ENCODE data around the gene UNC119B.

Gene UNC119B

DNA sequence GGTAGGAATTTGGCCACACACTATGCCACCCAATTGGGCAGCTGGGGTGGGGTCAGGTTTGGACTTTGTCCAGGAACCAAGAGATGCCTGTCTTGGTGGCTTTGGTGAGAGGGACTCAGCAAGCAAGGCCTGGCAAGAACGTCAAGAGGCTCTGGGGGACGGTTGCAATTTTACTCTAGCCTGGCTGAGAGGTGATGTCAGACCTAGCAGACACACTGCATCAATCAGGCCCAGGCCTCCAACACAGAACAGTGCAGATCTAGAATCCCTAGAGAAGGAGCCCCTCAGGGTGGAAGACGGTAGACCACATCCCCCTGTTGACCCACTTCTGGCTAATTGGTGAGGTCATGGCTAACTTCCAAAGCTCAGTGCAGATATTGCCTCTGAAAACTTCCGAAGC lies 1.6 kb upstream of the UNC119B start:
- TF ChIP-seq, protein P1, sequence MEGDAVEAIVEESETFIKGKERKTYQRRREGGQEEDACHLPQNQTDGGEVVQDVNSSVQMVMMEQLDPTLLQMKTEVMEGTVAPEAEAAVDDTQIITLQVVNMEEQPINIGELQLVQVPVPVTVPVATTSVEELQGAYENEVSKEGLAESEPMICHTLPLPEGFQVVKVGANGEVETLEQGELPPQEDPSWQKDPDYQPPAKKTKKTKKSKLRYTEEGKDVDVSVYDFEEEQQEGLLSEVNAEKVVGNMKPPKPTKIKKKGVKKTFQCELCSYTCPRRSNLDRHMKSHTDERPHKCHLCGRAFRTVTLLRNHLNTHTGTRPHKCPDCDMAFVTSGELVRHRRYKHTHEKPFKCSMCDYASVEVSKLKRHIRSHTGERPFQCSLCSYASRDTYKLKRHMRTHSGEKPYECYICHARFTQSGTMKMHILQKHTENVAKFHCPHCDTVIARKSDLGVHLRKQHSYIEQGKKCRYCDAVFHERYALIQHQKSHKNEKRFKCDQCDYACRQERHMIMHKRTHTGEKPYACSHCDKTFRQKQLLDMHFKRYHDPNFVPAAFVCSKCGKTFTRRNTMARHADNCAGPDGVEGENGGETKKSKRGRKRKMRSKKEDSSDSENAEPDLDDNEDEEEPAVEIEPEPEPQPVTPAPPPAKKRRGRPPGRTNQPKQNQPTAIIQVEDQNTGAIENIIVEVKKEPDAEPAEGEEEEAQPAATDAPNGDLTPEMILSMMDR (IDR thresholded peaks at IDR 0.05; ENCODE audit: insufficient read depth, low read length, missing control alignments): no peak
- ChIA-PET POLR2A (no interaction called here), CTCF (interaction anchor here (1.2 to 4.4 kb wide), 3 partner anchors 18 to 126 kb away, joined by 3 to 48 read pairs (median 3); no protein-coding TSS in a partner anchor)
- no peak for DNase-seq (ENCODE audit: low read depth, low spot score)
- H3K4me3 ChIP-seq (ENCODE audit: low read depth, low read length): no peak overlapping the region

DNA sequence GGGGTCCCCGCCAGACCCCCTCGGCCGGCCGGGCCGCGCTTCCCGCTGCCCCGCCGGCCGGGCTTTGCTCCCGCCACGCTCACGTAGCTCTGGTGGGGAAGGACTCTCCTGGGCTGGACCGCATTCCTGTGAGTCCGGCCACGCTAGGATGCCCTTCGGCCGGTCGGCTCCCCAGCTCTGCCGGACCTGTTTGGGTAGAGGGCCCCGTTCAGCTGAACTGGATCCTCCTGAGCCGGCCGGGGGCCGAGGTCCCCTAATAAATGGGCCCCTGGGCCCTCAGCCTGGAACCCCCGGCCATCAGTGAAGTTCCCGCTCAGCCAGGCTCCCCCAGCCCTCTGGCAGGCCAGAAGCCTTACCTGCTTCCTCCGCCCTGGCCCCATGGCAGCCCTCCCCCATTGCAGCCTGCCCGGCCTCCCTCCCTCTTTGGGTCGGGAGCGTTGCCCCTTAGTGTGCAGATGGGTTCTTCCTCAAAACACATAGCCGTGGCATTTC lies 593 bp downstream of the UNC119B start:
- H3K4me3 ChIP-seq (ENCODE audit: low read depth, low read length): peak overlapping the region; percentile 75
- TF ChIP-seq, protein P1 (IDR thresholded peaks at IDR 0.05; ENCODE audit: insufficient read depth, low read length, missing control alignments): no peak
- ChIA-PET CTCF (interaction anchor here (1.0 to 4.4 kb wide), 8 partner anchors 10 to 261 kb away, joined by 3 to 48 read pairs (median 15); partner anchors contain the start of gene POP5), POLR2A (interaction anchor here (2.3 kb wide), 1 partner anchor 9 kb away, joined by 10 read pairs; no protein-coding TSS in a partner anchor)
- DNase-seq (ENCODE audit: low read depth, low spot score): no peak

DNA sequence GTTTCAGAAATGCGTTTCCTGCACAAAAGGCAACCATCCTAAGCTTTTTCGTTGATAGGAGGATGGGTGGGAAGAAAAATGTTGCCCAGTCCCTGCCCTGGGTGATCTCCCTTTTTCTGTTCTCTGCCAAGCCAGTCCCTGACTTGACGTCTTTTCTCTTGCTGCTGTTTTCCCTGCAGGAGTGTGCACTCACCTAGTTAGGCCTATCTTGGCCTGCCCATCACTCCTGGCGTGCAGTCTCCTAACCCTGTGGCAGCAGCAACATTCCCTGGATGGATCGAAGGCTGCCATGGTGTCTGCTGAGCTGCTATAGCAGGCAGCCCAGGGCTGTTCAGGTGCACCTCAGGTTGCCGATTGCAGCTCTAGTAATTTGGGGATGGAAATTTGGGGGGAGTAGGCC lies 1.2 kb downstream of the UNC119B start:
- H3K4me3 ChIP-seq (ENCODE audit: low read depth, low read length): peak overlapping the region; percentile 75
- DNase-seq (ENCODE audit: low read depth, low spot score): no peak
- POLR2A ChIA-PET: interaction anchor here (2.3 kb wide), 1 partner anchor 9 kb away, joined by 10 read pairs; no protein-coding TSS in a partner anchor
- TF ChIP-seq, protein P1 (IDR thresholded peaks at IDR 0.05; ENCODE audit: insufficient read depth, low read length, missing control alignments): no peak
- CTCF ChIA-PET: interaction anchor here (0.6 to 4.4 kb wide), 11 partner anchors 9 to 260 kb away, joined by 3 to 48 read pairs (median 5); partner anchors contain the start of gene POP5

DNA sequence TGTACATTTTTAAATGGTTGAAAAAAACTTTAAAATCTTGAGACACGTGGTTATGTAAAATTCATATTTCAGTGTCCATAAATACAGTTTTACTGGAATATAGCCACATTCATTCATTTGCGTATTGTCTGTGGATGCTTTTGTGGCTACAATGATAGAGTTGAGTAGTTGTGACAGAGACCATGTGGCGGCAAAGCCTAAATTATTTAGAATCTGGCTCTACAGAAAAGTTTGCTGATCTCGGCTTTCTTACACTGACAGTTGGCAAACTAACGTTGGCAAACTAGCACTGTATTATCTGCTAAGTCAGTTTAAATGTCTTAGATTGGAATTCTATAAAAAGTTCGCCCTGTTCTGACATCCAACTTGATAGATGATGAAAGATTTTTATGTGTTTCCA lies 2.4 kb downstream of the UNC119B start:
- ChIA-PET CTCF (interaction anchor here (0.6 to 4.4 kb wide), 8 partner anchors 8 to 259 kb away, joined by 3 to 48 read pairs (median 15); partner anchors contain the start of gene POP5), POLR2A (no interaction called here)

DNA sequence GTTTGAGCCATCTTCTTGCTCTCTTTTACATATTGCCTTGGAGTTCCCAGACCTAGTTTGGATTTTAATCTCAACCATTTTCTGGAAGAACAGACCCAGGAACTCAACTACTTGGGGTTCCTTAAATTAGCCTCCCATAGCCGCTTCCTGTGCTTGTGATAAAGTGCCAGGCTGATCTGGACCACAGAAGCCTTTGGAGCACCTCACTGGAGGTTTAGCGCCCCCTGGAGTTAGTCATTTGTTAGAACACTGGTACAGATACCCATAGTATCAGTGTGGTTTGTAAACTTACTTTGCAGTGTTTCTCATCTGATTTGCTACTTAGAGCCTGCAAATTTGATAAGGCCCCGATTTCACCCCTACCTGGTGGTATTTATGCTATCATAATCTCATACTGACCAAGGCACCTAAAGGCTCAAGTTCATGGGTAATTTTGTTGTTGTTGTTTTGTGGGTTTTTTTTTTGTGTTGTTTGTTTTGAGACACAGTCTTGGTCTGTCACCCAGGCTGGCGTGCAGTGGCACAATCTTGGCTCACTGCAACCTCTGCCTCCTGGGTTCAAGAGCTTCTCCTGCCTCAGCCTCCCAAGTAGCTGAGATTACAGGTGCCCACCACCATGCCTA lies 3.7 kb downstream of the UNC119B start:
- DNase-seq (ENCODE audit: low read depth, low spot score): peak; percentile 21
- ChIA-PET POLR2A (no interaction called here), CTCF (interaction anchor here (0.8 to 2.4 kb wide), 9 partner anchors 10 to 258 kb away, joined by 3 to 18 read pairs (median 4); partner anchors contain the start of gene ACADS)
- H3K4me3 ChIP-seq (ENCODE audit: low read depth, low read length): no peak overlapping the region
- TF ChIP-seq, protein P1 (IDR thresholded peaks at IDR 0.05; ENCODE audit: insufficient read depth, low read length, missing control alignments): peak; percentile 75

More for the DNA sequence above, 2.4 kb downstream of the UNC119B start:
- H3K4me3 ChIP-seq (ENCODE audit: low read depth, low read length): no peak overlapping the region
- TF ChIP-seq, protein P1 (IDR thresholded peaks at IDR 0.05; ENCODE audit: insufficient read depth, low read length, missing control alignments): no peak
- DNase-seq (ENCODE audit: low read depth, low spot score): no peak

DNA sequence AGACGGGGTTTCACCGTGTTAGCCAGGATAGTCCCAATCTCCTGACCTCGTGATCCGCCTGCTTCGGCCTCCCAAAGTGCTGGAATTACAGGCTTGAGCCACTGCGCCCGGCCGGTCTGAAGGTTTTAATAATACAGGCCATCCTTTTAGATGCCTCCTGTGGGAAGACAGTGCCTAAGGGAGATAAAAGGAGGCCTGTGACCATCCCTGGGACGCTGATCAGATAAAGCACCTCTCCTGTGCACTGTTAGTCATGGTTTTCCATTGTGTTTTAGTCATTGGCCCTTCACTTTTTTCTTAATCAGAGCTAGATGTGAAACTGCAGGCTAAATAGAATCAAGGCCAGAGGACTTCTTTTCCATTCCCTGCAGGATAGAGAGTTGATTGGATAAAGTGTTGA lies 7.8 kb downstream of the UNC119B start:
- CTCF ChIA-PET: interaction anchor here (1.7 kb wide), 1 partner anchor 71 kb away, joined by 3 read pairs; no protein-coding TSS in a partner anchor
- no peak for DNase-seq (ENCODE audit: low read depth, low spot score)
- H3K4me3 ChIP-seq (ENCODE audit: low read depth, low read length): no peak overlapping the region
- POLR2A ChIA-PET: no interaction called here
- TF ChIP-seq, protein P1 (IDR thresholded peaks at IDR 0.05; ENCODE audit: insufficient read depth, low read length, missing control alignments): no peak
